Fibroblast of villous mesenchyme (primary cell): ENCODE measurements around the gene ADPRH. TPM values are rescaled to one million over a fixed set of nuclear protein-coding genes. Genes with fewer than 3 reads are reported as not detected.

ENCODE experiments used
- DNase-seq: peaks from one replicate; pipeline ENCODE4 v3.0.0-alpha.2; 2010; ENCODE audit warnings: low read depth
- H3K4me3 ChIP-seq: 2 replicates; pipeline ENCODE4 v1.5.1; 2011; ENCODE audit warnings: low read depth, mild to moderate bottlenecking, low read length
- CTCF ChIP-seq: IDR thresholded peaks from 2 replicates; pipeline ENCODE4 v1.5.1; 2012; ENCODE audit warnings: low read depth, mild to moderate bottlenecking, low read length; ENCODE audit not compliant: insufficient read depth
- total RNA-seq: library from RNA; depleted of rRNA; stranded (reverse); fragments of >200 nt; gene quantifications from 2 replicates; pipeline ENCODE4 v1.2.3, GENCODE V29; 2012

Gene ADPRH
- 3.0 and 4.2 TPM in 2 replicates for total RNA-seq

GRCh38 chr3:119579366-119580066 is at the start of gene ADPRH:
ADPRH (plus strand) TSS chr3:119579492; CDS start chr3:119582170, 2,678 bp downstream.
- TF ChIP-seq CTCF, result no peak
- peak; percentile 58 for DNase-seq
- peak within 1 kb of the TSS; percentile 62 for H3K4me3 ChIP-seq

DNA sequence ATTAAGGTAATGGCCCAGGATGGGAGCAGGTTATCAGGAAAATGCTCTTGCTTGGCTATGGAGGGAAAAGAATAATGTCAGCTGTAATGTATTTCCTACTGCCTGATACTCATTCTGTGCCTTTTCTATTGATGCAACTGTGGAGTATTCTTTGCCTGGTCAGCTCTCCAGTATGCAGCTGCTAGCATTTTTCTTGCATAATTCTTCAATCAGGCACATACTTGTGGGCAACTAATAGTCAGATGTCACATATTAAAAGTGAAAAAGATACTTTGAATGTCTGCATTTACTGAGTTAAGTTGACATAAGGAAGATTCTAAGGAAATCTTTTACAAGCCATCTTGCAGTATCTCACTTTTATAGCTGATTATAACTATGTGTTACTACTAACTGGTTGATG is 49.4 kb upstream of the ADPRH start:
- DNase-seq, result peak; percentile 63
- no peak overlapping the region for H3K4me3 ChIP-seq
- no peak for TF ChIP-seq CTCF

- DNase-seq, result no peak
- TF ChIP-seq CTCF, result no peak
- no peak overlapping the region for H3K4me3 ChIP-seq
Measured at GRCh38 chr3:119530456-119530855, 48.8 kb upstream of the ADPRH start.

DNA sequence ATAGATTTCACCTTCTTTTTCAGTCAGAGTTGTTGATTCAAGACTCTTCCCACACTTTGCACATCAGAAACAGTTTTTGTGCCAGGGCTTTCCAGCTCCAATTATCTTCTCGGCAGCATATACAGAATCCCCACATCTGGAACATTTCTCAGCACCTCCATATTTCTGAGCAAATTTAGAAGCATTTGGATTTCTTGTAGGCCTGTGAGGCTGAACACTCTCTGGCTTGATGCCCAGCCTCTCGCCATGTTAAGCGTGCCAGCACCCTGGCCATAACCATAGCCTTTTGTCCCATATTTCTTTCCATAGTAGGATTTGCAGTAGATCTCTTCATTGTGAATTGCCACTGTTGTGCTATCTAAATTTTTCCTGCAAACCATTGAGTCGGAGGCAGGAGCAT is 48.1 kb upstream of the ADPRH start:
- DNase-seq, result no peak
- no peak for TF ChIP-seq CTCF
- no peak overlapping the region for H3K4me3 ChIP-seq

DNA sequence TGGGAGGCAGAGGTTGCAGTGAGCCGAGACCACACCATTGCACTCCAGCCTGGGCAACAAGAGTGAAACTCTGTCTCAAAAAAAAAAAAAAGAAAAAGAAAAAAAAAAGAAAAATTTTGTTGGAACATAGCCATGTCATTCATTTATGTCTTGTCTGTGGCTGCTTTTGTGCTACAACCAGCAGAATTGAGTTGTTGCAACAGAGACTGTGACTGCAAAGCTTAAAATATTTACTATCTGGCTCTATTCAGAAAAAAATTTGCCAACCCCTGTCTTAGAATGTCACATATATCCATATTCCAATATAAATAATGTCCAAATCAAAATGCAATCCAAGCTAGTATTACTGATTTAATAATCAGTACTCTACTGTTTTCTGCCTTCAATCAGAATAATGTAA is 45.0 kb upstream of the ADPRH start:
- H3K4me3 ChIP-seq, result no peak overlapping the region
- DNase-seq, result no peak
- no peak for TF ChIP-seq CTCF

- no peak overlapping the region for H3K4me3 ChIP-seq
- no peak for DNase-seq
- no peak for TF ChIP-seq CTCF
Measured at GRCh38 chr3:119536757-119537156, 42.5 kb upstream of the ADPRH start.

DNA sequence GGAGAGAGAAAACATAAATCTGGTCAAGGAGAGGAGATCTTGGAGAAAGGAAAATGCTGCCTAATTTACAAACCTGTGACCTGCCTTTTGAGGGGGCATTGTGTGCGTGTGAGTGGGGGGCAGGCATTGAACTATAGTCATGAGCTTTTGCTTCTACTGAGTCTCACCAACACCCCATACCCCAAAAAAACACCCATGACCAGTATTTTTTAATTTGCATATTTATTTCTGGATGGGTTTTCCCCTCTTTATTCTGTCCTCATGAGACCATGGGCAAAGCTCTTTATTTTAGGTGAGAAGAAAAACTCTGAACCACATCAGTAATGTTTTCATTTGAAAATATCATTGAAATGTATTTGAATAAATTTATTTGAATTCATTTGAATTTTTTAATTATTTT is 40.5 kb upstream of the ADPRH start:
- H3K4me3 ChIP-seq, result no peak overlapping the region
- TF ChIP-seq CTCF, result no peak
- DNase-seq, result no peak
